Measurements from ENCODE around the gene RNF144B.
"Not testable (repeated sequence)": the region's sequence is repeated elsewhere in the genome, so short reads cannot be mapped to it uniquely, and the experiment has no call there.

RNF144B gene

GRCh38 chr6:18352001-18352400 lies 35.1 kb upstream of the RNF144B start:
- Histone ChIP-seq H3K9me3 (ENCODE audit: control insufficient read depth, low read length) (no peaks in the 10 kb centered on the region), H3K27ac (ENCODE audit: insufficient read depth, low read length, poor library complexity, severe bottlenecking) (no peak overlapping the region), H3K36me3 (ENCODE audit: control insufficient read depth, insufficient read depth, low read length) (no peaks in the 10 kb centered on the region), H3K4me3 (ENCODE audit: insufficient read depth, low read depth, low read length, poor library complexity, severe bottlenecking) (no peak overlapping the region), H3K27me3 (replicated peaks; ENCODE audit: control insufficient read depth, insufficient read depth, low read length, poor library complexity, severe bottlenecking) (no peaks in the 10 kb centered on the region), H3K4me1 (ENCODE audit: control insufficient read depth, insufficient read depth, low read length, poor library complexity, severe bottlenecking) (no peaks in the 10 kb centered on the region)
- DNase-seq, result no peak

- H3K9me3 ChIP-seq (ENCODE audit: control insufficient read depth, low read length), result no peaks in the 10 kb centered on the region
These were observed 34.3 kb upstream of the RNF144B start for GRCh38 chr6:18352842-18353241.

GRCh38 chr6:18353251-18353650 lies 33.9 kb upstream of the RNF144B start:
- Histone ChIP-seq H3K4me1 (ENCODE audit: control insufficient read depth, insufficient read depth, low read length, poor library complexity, severe bottlenecking) (no peaks in the 10 kb centered on the region), H3K27me3 (replicated peaks; ENCODE audit: control insufficient read depth, insufficient read depth, low read length, poor library complexity, severe bottlenecking) (no peaks in the 10 kb centered on the region), H3K4me3 (ENCODE audit: insufficient read depth, low read depth, low read length, poor library complexity, severe bottlenecking) (no peak overlapping the region), H3K36me3 (ENCODE audit: control insufficient read depth, insufficient read depth, low read length) (no peaks in the 10 kb centered on the region), H3K9me3 (ENCODE audit: control insufficient read depth, low read length) (no peaks in the 10 kb centered on the region), H3K27ac (ENCODE audit: insufficient read depth, low read length, poor library complexity, severe bottlenecking) (no peak overlapping the region)
- no peak for DNase-seq

More at GRCh38 chr6:18352842-18353241, 34.3 kb upstream of the RNF144B start:
- H3K27me3 ChIP-seq (replicated peaks; ENCODE audit: control insufficient read depth, insufficient read depth, low read length, poor library complexity, severe bottlenecking), result no peaks in the 10 kb centered on the region
- H3K27ac ChIP-seq (ENCODE audit: insufficient read depth, low read length, poor library complexity, severe bottlenecking), result no peak overlapping the region
- no peak for DNase-seq
- H3K4me1 ChIP-seq (ENCODE audit: control insufficient read depth, insufficient read depth, low read length, poor library complexity, severe bottlenecking), result no peaks in the 10 kb centered on the region
- no peak overlapping the region for H3K4me3 ChIP-seq (ENCODE audit: insufficient read depth, low read depth, low read length, poor library complexity, severe bottlenecking)
- no peaks in the 10 kb centered on the region for H3K36me3 ChIP-seq (ENCODE audit: control insufficient read depth, insufficient read depth, low read length)

GRCh38 chr6:18357546-18357945 lies 29.6 kb upstream of the RNF144B start:
- H3K27me3 ChIP-seq (replicated peaks; ENCODE audit: control insufficient read depth, insufficient read depth, low read length, poor library complexity, severe bottlenecking); H3K4me3 ChIP-seq (ENCODE audit: insufficient read depth, low read depth, low read length, poor library complexity, severe bottlenecking); H3K9me3 ChIP-seq (ENCODE audit: control insufficient read depth, low read length); DNase-seq; H3K36me3 ChIP-seq (ENCODE audit: control insufficient read depth, insufficient read depth, low read length); H3K27ac ChIP-seq (ENCODE audit: insufficient read depth, low read length, poor library complexity, severe bottlenecking); H3K4me1 ChIP-seq (ENCODE audit: control insufficient read depth, insufficient read depth, low read length, poor library complexity, severe bottlenecking): not testable (repeated sequence)

- Histone ChIP-seq H3K9me3 (ENCODE audit: control insufficient read depth, low read length) (no peaks in the 10 kb centered on the region), H3K4me1 (ENCODE audit: control insufficient read depth, insufficient read depth, low read length, poor library complexity, severe bottlenecking) (no peaks in the 10 kb centered on the region)
These were observed 27.8 kb upstream of the RNF144B start for GRCh38 chr6:18359237-18359885.

GRCh38 chr6:18360188-18360587 lies 27.0 kb upstream of the RNF144B start:
- Histone ChIP-seq H3K27me3 (replicated peaks; ENCODE audit: control insufficient read depth, insufficient read depth, low read length, poor library complexity, severe bottlenecking) (no peaks in the 10 kb centered on the region), H3K9me3 (ENCODE audit: control insufficient read depth, low read length) (no peaks in the 10 kb centered on the region), H3K4me3 (ENCODE audit: insufficient read depth, low read depth, low read length, poor library complexity, severe bottlenecking) (no peak overlapping the region), H3K4me1 (ENCODE audit: control insufficient read depth, insufficient read depth, low read length, poor library complexity, severe bottlenecking) (no peaks in the 10 kb centered on the region), H3K27ac (ENCODE audit: insufficient read depth, low read length, poor library complexity, severe bottlenecking) (no peak overlapping the region), H3K36me3 (ENCODE audit: control insufficient read depth, insufficient read depth, low read length) (no peaks in the 10 kb centered on the region)
- DNase-seq, result no peak

More at GRCh38 chr6:18359237-18359885, 27.8 kb upstream of the RNF144B start:
- Histone ChIP-seq H3K27me3 (replicated peaks; ENCODE audit: control insufficient read depth, insufficient read depth, low read length, poor library complexity, severe bottlenecking) (no peaks in the 10 kb centered on the region), H3K36me3 (ENCODE audit: control insufficient read depth, insufficient read depth, low read length) (no peaks in the 10 kb centered on the region), H3K4me3 (ENCODE audit: insufficient read depth, low read depth, low read length, poor library complexity, severe bottlenecking) (no peak overlapping the region), H3K27ac (ENCODE audit: insufficient read depth, low read length, poor library complexity, severe bottlenecking) (no peak overlapping the region)
- DNase-seq, result no peak

GRCh38 chr6:18362058-18362561 lies 25.0 kb upstream of the RNF144B start:
- H3K9me3 ChIP-seq (ENCODE audit: control insufficient read depth, low read length), result no peaks in the 10 kb centered on the region
- H3K36me3 ChIP-seq (ENCODE audit: control insufficient read depth, insufficient read depth, low read length), result no peaks in the 10 kb centered on the region
- DNase-seq, result no peak
- no peaks in the 10 kb centered on the region for H3K27me3 ChIP-seq (replicated peaks; ENCODE audit: control insufficient read depth, insufficient read depth, low read length, poor library complexity, severe bottlenecking)
- H3K4me3 ChIP-seq (ENCODE audit: insufficient read depth, low read depth, low read length, poor library complexity, severe bottlenecking), result no peak overlapping the region
- H3K4me1 ChIP-seq (ENCODE audit: control insufficient read depth, insufficient read depth, low read length, poor library complexity, severe bottlenecking), result no peaks in the 10 kb centered on the region
- H3K27ac ChIP-seq (ENCODE audit: insufficient read depth, low read length, poor library complexity, severe bottlenecking), result no peak overlapping the region

GRCh38 chr6:18363746-18364145 lies 23.4 kb upstream of the RNF144B start:
- DNase-seq, result no peak
- Histone ChIP-seq H3K36me3 (ENCODE audit: control insufficient read depth, insufficient read depth, low read length) (no peaks in the 10 kb centered on the region), H3K4me3 (ENCODE audit: insufficient read depth, low read depth, low read length, poor library complexity, severe bottlenecking) (no peak overlapping the region), H3K27ac (ENCODE audit: insufficient read depth, low read length, poor library complexity, severe bottlenecking) (no peak overlapping the region), H3K27me3 (replicated peaks; ENCODE audit: control insufficient read depth, insufficient read depth, low read length, poor library complexity, severe bottlenecking) (no peaks in the 10 kb centered on the region), H3K9me3 (ENCODE audit: control insufficient read depth, low read length) (no peaks in the 10 kb centered on the region), H3K4me1 (ENCODE audit: control insufficient read depth, insufficient read depth, low read length, poor library complexity, severe bottlenecking) (no peaks in the 10 kb centered on the region)

- not testable (repeated sequence) for H3K9me3 ChIP-seq (ENCODE audit: control insufficient read depth, low read length); DNase-seq
These were observed 22.6 kb upstream of the RNF144B start for GRCh38 chr6:18364561-18364960.

GRCh38 chr6:18367371-18367770 lies 19.8 kb upstream of the RNF144B start:
- no peaks in the 10 kb centered on the region for H3K36me3 ChIP-seq (ENCODE audit: control insufficient read depth, insufficient read depth, low read length)
- no peak for DNase-seq
- H3K4me1 ChIP-seq (ENCODE audit: control insufficient read depth, insufficient read depth, low read length, poor library complexity, severe bottlenecking), result no peaks in the 10 kb centered on the region
- no peaks in the 10 kb centered on the region for H3K27me3 ChIP-seq (replicated peaks; ENCODE audit: control insufficient read depth, insufficient read depth, low read length, poor library complexity, severe bottlenecking)
- no peak overlapping the region for H3K27ac ChIP-seq (ENCODE audit: insufficient read depth, low read length, poor library complexity, severe bottlenecking)
- no peaks in the 10 kb centered on the region for H3K9me3 ChIP-seq (ENCODE audit: control insufficient read depth, low read length)
- no peak overlapping the region for H3K4me3 ChIP-seq (ENCODE audit: insufficient read depth, low read depth, low read length, poor library complexity, severe bottlenecking)

More at GRCh38 chr6:18364561-18364960, 22.6 kb upstream of the RNF144B start:
- H3K36me3 ChIP-seq (ENCODE audit: control insufficient read depth, insufficient read depth, low read length); H3K27me3 ChIP-seq (replicated peaks; ENCODE audit: control insufficient read depth, insufficient read depth, low read length, poor library complexity, severe bottlenecking); H3K4me3 ChIP-seq (ENCODE audit: insufficient read depth, low read depth, low read length, poor library complexity, severe bottlenecking); H3K4me1 ChIP-seq (ENCODE audit: control insufficient read depth, insufficient read depth, low read length, poor library complexity, severe bottlenecking); H3K27ac ChIP-seq (ENCODE audit: insufficient read depth, low read length, poor library complexity, severe bottlenecking): not testable (repeated sequence)

Measured in effector memory CD4-positive, alpha-beta T cell (primary cell).